ENCODE measurements around the gene ZBTB22.

Gene ZBTB22

GRCh38 chr6:33315793-33316602, 1.5 kb downstream of the ZBTB22 start:
- Histone ChIP-seq H3K4me3 (no peak overlapping the region), H3K4me1 (peaks cover 76% of the 10 kb centered on the region), H3K4me2 (peak overlapping the region; percentile 96), H3K27me3 (no peaks in the 10 kb centered on the region), H3K27ac (no peak overlapping the region), H3K36me3 (peaks cover 45% of the 10 kb centered on the region), H4K20me1 (peaks cover 66% of the 10 kb centered on the region), H3K9ac (no peak overlapping the region), H3K9me3 (no peaks in the 10 kb centered on the region)
- no peak for TF ChIP-seq Cebpa-rat (IDR thresholded peaks at IDR 0.05)

- Histone ChIP-seq H3K9ac (0 out of 2 replicates have a peak overlapping the region, but pooled peaks have one; percentile 94), H3K4me3 (peak overlapping the region; percentile 96), H3K36me3 (peaks cover 45% of the 10 kb centered on the region), H3K9me3 (no peaks in the 10 kb centered on the region), H4K20me1 (peaks cover 66% of the 10 kb centered on the region), H3K4me2 (peak overlapping the region; percentile 96), H3K27me3 (no peaks in the 10 kb centered on the region), H3K27ac (0 out of 2 replicates have a peak overlapping the region, but pooled peaks have one; percentile 26), H3K4me1 (peaks cover 67% of the 10 kb centered on the region)
- no peak for TF ChIP-seq Cebpa-rat (IDR thresholded peaks at IDR 0.05)
Measured at GRCh38 chr6:33314943-33315792, 2.4 kb downstream of the ZBTB22 start.

GRCh38 chr6:33314515-33314942, 3.0 kb downstream of the ZBTB22 start:
- Histone ChIP-seq H3K4me1 (peaks cover 61% of the 10 kb centered on the region), H3K36me3 (peaks cover 45% of the 10 kb centered on the region), H3K9ac (peak overlapping the region; percentile 94), H4K20me1 (peaks cover 66% of the 10 kb centered on the region), H3K9me3 (no peaks in the 10 kb centered on the region), H3K27ac (peak overlapping the region; percentile 95), H3K4me3 (peak overlapping the region; percentile 96), H3K4me2 (peak overlapping the region; percentile 96), H3K27me3 (no peaks in the 10 kb centered on the region)
- no peak for TF ChIP-seq Cebpa-rat (IDR thresholded peaks at IDR 0.05)

- Histone ChIP-seq H3K27ac (peak within 1 kb of the TSS; percentile 95), H3K9ac (peak within 1 kb of the TSS; percentile 94), H3K9me3 (no peaks in the 10 kb centered on the region), H3K4me3 (peak within 1 kb of the TSS; percentile 96), H3K27me3 (no peaks in the 10 kb centered on the region), H3K4me2 (peak within 1 kb of the TSS; percentile 96), H3K4me1 (peaks cover 55% of the 10 kb centered on the region), H4K20me1 (peaks cover 66% of the 10 kb centered on the region), H3K36me3 (peaks cover 45% of the 10 kb centered on the region)
- TF ChIP-seq Cebpa-rat (IDR thresholded peaks at IDR 0.05), result no peak
Measured at GRCh38 chr6:33313709-33314514, 3.6 kb downstream of the ZBTB22 start, which contains the start of gene TAPBP. Gene TAPBP, minus strand, starts transcription at chr6:33314078. Its CDS starts 37 bp downstream, at chr6:33314041.

- H3K27me3 ChIP-seq, result no peaks in the 10 kb centered on the region
- peak overlapping the region; percentile 95 for H3K27ac ChIP-seq
- peak overlapping the region; percentile 94 for H3K9ac ChIP-seq
- peaks cover 48% of the 10 kb centered on the region for H3K4me1 ChIP-seq
- no peak for TF ChIP-seq Cebpa-rat (IDR thresholded peaks at IDR 0.05)
- H3K9me3 ChIP-seq, result no peaks in the 10 kb centered on the region
- peaks cover 66% of the 10 kb centered on the region for H4K20me1 ChIP-seq
- peak overlapping the region; percentile 96 for H3K4me3 ChIP-seq
- H3K4me2 ChIP-seq, result peak overlapping the region; percentile 96
- peaks cover 47% of the 10 kb centered on the region for H3K36me3 ChIP-seq
Measured at GRCh38 chr6:33313105-33313708, 4.3 kb downstream of the ZBTB22 start.

- peaks cover 46% of the 10 kb centered on the region for H3K4me1 ChIP-seq
- H4K20me1 ChIP-seq, result peaks cover 72% of the 10 kb centered on the region
- no peaks in the 10 kb centered on the region for H3K9me3 ChIP-seq
- peak overlapping the region; percentile 96 for H3K4me2 ChIP-seq
- TF ChIP-seq Cebpa-rat (IDR thresholded peaks at IDR 0.05), result no peak
- no peaks in the 10 kb centered on the region for H3K27me3 ChIP-seq
- H3K9ac ChIP-seq, result peak overlapping the region; percentile 94
- H3K36me3 ChIP-seq, result peaks cover 52% of the 10 kb centered on the region
- H3K27ac ChIP-seq, result peak overlapping the region; percentile 95
- H3K4me3 ChIP-seq, result peak overlapping the region; percentile 96
Measured at GRCh38 chr6:33312361-33313104, 5.0 kb downstream of the ZBTB22 start.

GRCh38 chr6:33306356-33306755, 11.2 kb downstream of the ZBTB22 start:
- Histone ChIP-seq H3K4me3 (no peak overlapping the region), H3K9ac (no peak overlapping the region), H3K36me3 (peaks cover 97% of the 10 kb centered on the region), H3K4me2 (peak overlapping the region; percentile 26; the same call in 1 of the 2 replicates), H3K27me3 (no peaks in the 10 kb centered on the region), H4K20me1 (peaks cover 74% of the 10 kb centered on the region), H3K9me3 (no peaks in the 10 kb centered on the region), H3K27ac (0 out of 2 replicates have a peak overlapping the region, but pooled peaks have one; percentile 8), H3K4me1 (peaks cover 22% of the 10 kb centered on the region)
- no peak for TF ChIP-seq Cebpa-rat (IDR thresholded peaks at IDR 0.05)

- H3K9me3 ChIP-seq, result no peaks in the 10 kb centered on the region
- H4K20me1 ChIP-seq, result peaks cover 61% of the 10 kb centered on the region
- H3K4me1 ChIP-seq, result peaks cover 33% of the 10 kb centered on the region
- TF ChIP-seq Cebpa-rat (IDR thresholded peaks at IDR 0.05), result no peak
- H3K27ac ChIP-seq, result no peak overlapping the region
- H3K36me3 ChIP-seq, result peaks cover 90% of the 10 kb centered on the region
- H3K9ac ChIP-seq, result no peak overlapping the region
- no peaks in the 10 kb centered on the region for H3K27me3 ChIP-seq
- no peak overlapping the region for H3K4me3 ChIP-seq
- no peak overlapping the region for H3K4me2 ChIP-seq
Measured at GRCh38 chr6:33305052-33305451, 12.5 kb downstream of the ZBTB22 start.
